GM21619 (cell line): ENCODE data around the gene LAMB4.

Source experiments
- ATAC-seq: cut with Tn5 transposase; IDR thresholded peaks from one replicate; pipeline ENCODE4 v1.9.1; 2021; ENCODE audit not compliant: unreplicated experiment

The LAMB4 gene

GRCh38 chr7:108130261-108130660 lies at the start of gene LAMB4:
Gene LAMB4 (minus strand): TSS chr7:108130361. CDS start chr7:108123164, 7,197 bp downstream.
- ATAC-seq, result no peak

- ATAC-seq, result no peak
Observed at GRCh38 chr7:108178398-108178797, 48.2 kb upstream of the LAMB4 start.

GRCh38 chr7:108171164-108171563 lies 41.0 kb upstream of the LAMB4 start:
- no peak for ATAC-seq

- ATAC-seq, result no peak
Observed at GRCh38 chr7:108170251-108170650, 40.1 kb upstream of the LAMB4 start.

- ATAC-seq, result no peak
Observed at GRCh38 chr7:108167460-108167859, 37.3 kb upstream of the LAMB4 start.

GRCh38 chr7:108166687-108167086 lies 36.5 kb upstream of the LAMB4 start:
- ATAC-seq, result no peak

- no peak for ATAC-seq
Observed at GRCh38 chr7:108165723-108166122, 35.6 kb upstream of the LAMB4 start.

GRCh38 chr7:108164946-108165345 lies 34.8 kb upstream of the LAMB4 start:
- ATAC-seq, result no peak

GRCh38 chr7:108164342-108164741 lies 34.2 kb upstream of the LAMB4 start:
- no peak for ATAC-seq

- no peak for ATAC-seq
Observed at GRCh38 chr7:108158776-108159175, 28.6 kb upstream of the LAMB4 start.

GRCh38 chr7:108157606-108158335 lies 27.6 kb upstream of the LAMB4 start:
- ATAC-seq, result no peak

- ATAC-seq, result no peak
Observed at GRCh38 chr7:108156897-108157605, 26.9 kb upstream of the LAMB4 start.

- ATAC-seq, result no peak
Observed at GRCh38 chr7:108152198-108152597, 22.0 kb upstream of the LAMB4 start.

- no peak for ATAC-seq
Observed at GRCh38 chr7:108149908-108150307, 19.7 kb upstream of the LAMB4 start.

- ATAC-seq, result no peak
Observed at GRCh38 chr7:108149119-108149518, 19.0 kb upstream of the LAMB4 start.

GRCh38 chr7:108147031-108147563 lies 16.9 kb upstream of the LAMB4 start:
- ATAC-seq, result no peak

- no peak for ATAC-seq
Observed at GRCh38 chr7:108146070-108146842, 16.1 kb upstream of the LAMB4 start.

- no peak for ATAC-seq
Observed at GRCh38 chr7:108145401-108145800, 15.2 kb upstream of the LAMB4 start.

- no peak for ATAC-seq
Observed at GRCh38 chr7:108144931-108145330, 14.8 kb upstream of the LAMB4 start.

- no peak for ATAC-seq
Observed at GRCh38 chr7:108143658-108144420, 13.7 kb upstream of the LAMB4 start.
